Esophagus muscularis mucosa (tissue), 4 donors: ENCODE measurements around the gene RNASE3. TPM values are rescaled to one million over a fixed set of nuclear protein-coding genes. Genes with fewer than 3 reads are reported as not detected.
A peak's percentile ranks its signal among the peaks of the same experiment; 100 is the strongest.
"Not testable (repeated sequence)": the region's sequence is repeated elsewhere in the genome, so short reads cannot be mapped to it uniquely, and the experiment has no call there.

ENCODE experiments used
- DNase-seq: peaks from one replicate; pipeline ENCODE4 v3.0.0-alpha.2; 2017; ENCODE audit errors: extremely low spot score
- H3K27ac ChIP-seq, 4 donors: fragments of 200-600 bp; sonication (generic); replicated peaks in 1 of 4; 1 replicate in 3 of 4; 2 replicates in 1 of 4; pipeline ENCODE4 v1.5.1; 2016 to 2019; ENCODE audit warnings: mild to moderate bottlenecking in 1 of 4
- H3K27me3 ChIP-seq, 4 donors: fragments of 200-600 bp; sonication (generic); one replicate each; pipeline versions ENCODE4 v1.5.1 to v1.6.0; 2016 to 2019
- H3K36me3 ChIP-seq, 4 donors: fragments of 200-600 bp; sonication (generic); one replicate each; pipeline ENCODE4 v1.5.1; 2016 to 2019
- H3K4me1 ChIP-seq, 4 donors: fragments of 200-600 bp; sonication (generic); one replicate each; pipeline ENCODE4 v1.5.1; 2016 to 2019
- H3K4me3 ChIP-seq, 4 donors: fragments of 200-600 bp; sonication (generic); 1 replicate in 2 of 4; 2 replicates in 2 of 4; pipeline ENCODE4 v1.5.1; 2016 to 2019; ENCODE audit warnings: mild to moderate bottlenecking in 4 of 4, moderate library complexity in 1 of 4
- H3K9me3 ChIP-seq, 4 donors: fragments of 200-600 bp; sonication (generic); 1 replicate in 3 of 4; 2 replicates in 1 of 4; pipeline ENCODE4 v1.5.1; 2016 to 2019
- CTCF ChIP-seq, 3 experiments: fragments of 200-600 bp in 2 of 3; fragments of 450-650 bp in 1 of 3; sonication (generic) in 2 of 3; IDR thresholded peaks; one replicate each; pipeline ENCODE4 v1.5.1; 2017 to 2019; ENCODE audit warnings: antibody characterized with exemption in 3 of 3, mild to moderate bottlenecking in 2 of 3, moderate library complexity in 1 of 3
- EP300 ChIP-seq: sonication (generic); formaldehyde crosslinking; IDR thresholded peaks from one replicate; pipeline ENCODE4 v1.6.1; 2017; ENCODE audit warnings: antibody characterized with exemption
- POLR2A ChIP-seq: fragments of 450-650 bp; IDR thresholded peaks from one replicate; pipeline ENCODE4 v1.6.1; 2017; ENCODE audit warnings: antibody characterized with exemption, moderate library complexity, mild to moderate bottlenecking, low read depth
- POLR2AphosphoS5 ChIP-seq, 2 donors: sonication (generic); formaldehyde crosslinking; IDR thresholded peaks; one replicate each; pipeline ENCODE4 v1.6.1; 2017; ENCODE audit warnings: antibody characterized with exemption in 2 of 2
- WGBS: methylation state at CpG from one replicate; pipeline ENCODE4 v1.1.5; 2018; 5-methylcytosine and 5-hydroxymethylcytosine counted together
- intact Hi-C: fragments of 100-400 bp; cut with DNase I; formaldehyde crosslinking; loops from one replicate; pipeline ENCODE4 v1.15.1; 2023
- total RNA-seq, 4 donors: library from RNA; depleted of rRNA; stranded (reverse); fragments of >200 nt; gene quantifications; one replicate each; pipeline versions ENCODE4 v1.1.0 to v1.2.1, GENCODE V29; 2016

The RNASE3 gene
- total RNA-seq, 4 donors from 2014 or later, result 0.52 to 0.83 TPM; not detected in 2

- Histone ChIP-seq H3K9me3 (no peaks in the 10 kb centered on the region), H3K27me3 (peaks cover 0 to 37% (median 0%) of the 10 kb centered on the region in 4 donors), H3K4me3 (peak overlapping the region in 3 of 4 donors; percentile 8 to 41 (median 12)), H3K36me3 (no peaks in the 10 kb centered on the region), H3K27ac (no peak overlapping the region), H3K4me1 (peaks cover 3 to 11% (median 7%) of the 10 kb centered on the region in 4 donors)
- WGBS, result 19% methylated on average over 24 of the region's 26 CpGs
- DNase-seq, result peak; percentile 92
- TF ChIP-seq POLR2A (no peak), POLR2AphosphoS5 (IDR thresholded peaks at IDR 0.05) (peak in 1 of 2 donors; percentile 32), CTCF (IDR thresholded peaks at IDR 0.05) (peak; percentile 40 to 77 (median 60))
- intact Hi-C loops, result no loop called here
Measured at GRCh38 chr14:20873370-20874177, 17.6 kb upstream of the RNASE3 start.

GRCh38 chr14:20877016-20877415, 14.2 kb upstream of the RNASE3 start:
- H3K27me3 ChIP-seq, result peaks cover 0 to 12% (median 0%) of the 10 kb centered on the region in 4 donors
- H3K36me3 ChIP-seq, result no peaks in the 10 kb centered on the region
- no peaks in the 10 kb centered on the region for H3K9me3 ChIP-seq
- peaks cover 3 to 11% (median 7%) of the 10 kb centered on the region in 4 donors for H3K4me1 ChIP-seq
- no peak for DNase-seq
- H3K27ac ChIP-seq, result no peak overlapping the region
- intact Hi-C loops, result no loop called here
- H3K4me3 ChIP-seq, result no peak overlapping the region
- no peak for TF ChIP-seq EP300
- TF ChIP-seq POLR2AphosphoS5 (IDR thresholded peaks at IDR 0.05), result no peak
- TF ChIP-seq CTCF (IDR thresholded peaks at IDR 0.05), result no peak
- TF ChIP-seq POLR2A, result no peak

- Histone ChIP-seq H3K4me3 (no peak overlapping the region), H3K9me3 (no peaks in the 10 kb centered on the region), H3K27me3 (no peaks in the 10 kb centered on the region), H3K36me3 (no peaks in the 10 kb centered on the region), H3K27ac (no peak overlapping the region), H3K4me1 (peaks cover 0 to 5% (median 3%) of the 10 kb centered on the region in 4 donors)
- 69% methylated on average over 3 of the region's 3 CpGs for WGBS
- no peak for TF ChIP-seq CTCF (IDR thresholded peaks at IDR 0.05)
- no peak for TF ChIP-seq POLR2A
- TF ChIP-seq POLR2AphosphoS5 (IDR thresholded peaks at IDR 0.05), result no peak
- no peak for TF ChIP-seq EP300
- DNase-seq, result no peak
- intact Hi-C loops, result no loop called here
Measured at GRCh38 chr14:20878695-20879094, 12.5 kb upstream of the RNASE3 start.

GRCh38 chr14:20881229-20881628, 10.0 kb upstream of the RNASE3 start:
- H3K4me1 ChIP-seq, H3K27me3 ChIP-seq, H3K27ac ChIP-seq, H3K9me3 ChIP-seq, H3K36me3 ChIP-seq, DNase-seq, intact Hi-C loops, H3K4me3 ChIP-seq: not testable (repeated sequence)
- WGBS, result 66% methylated on average over 5 of the region's 5 CpGs

GRCh38 chr14:20882787-20883186, 8.4 kb upstream of the RNASE3 start:
- intact Hi-C loops, DNase-seq: not testable (repeated sequence)
- 67% methylated on average over 3 of the region's 10 CpGs for WGBS

GRCh38 chr14:20888411-20888810, 2.8 kb upstream of the RNASE3 start:
- H3K27ac ChIP-seq, H3K27me3 ChIP-seq, DNase-seq, H3K9me3 ChIP-seq, H3K36me3 ChIP-seq, H3K4me1 ChIP-seq, intact Hi-C loops, H3K4me3 ChIP-seq: not testable (repeated sequence)
- 80% methylated on average over 5 of the region's 5 CpGs for WGBS

More at GRCh38 chr14:20882787-20883186, 8.4 kb upstream of the RNASE3 start:
- H3K27me3 ChIP-seq, H3K27ac ChIP-seq, H3K4me3 ChIP-seq, H3K9me3 ChIP-seq, H3K4me1 ChIP-seq, H3K36me3 ChIP-seq: not testable (repeated sequence)

GRCh38 chr14:20895322-20895721, 4.1 kb downstream of the RNASE3 start:
- 70% methylated on average over 1 of the region's 1 CpG for WGBS
- H3K27ac ChIP-seq, H3K9me3 ChIP-seq: not testable (repeated sequence)

More at GRCh38 chr14:20895322-20895721, 4.1 kb downstream of the RNASE3 start:
- H3K27me3 ChIP-seq, result peaks cover 0 to 10% (median 0%) of the 10 kb centered on the region in 4 donors
- intact Hi-C loops, H3K4me3 ChIP-seq, H3K4me1 ChIP-seq, DNase-seq, H3K36me3 ChIP-seq: not testable (repeated sequence)
